GM10847 (cell line): ENCODE measurements around the gene SRL.

Experiments used
- POLR2A ChIP-seq: IDR thresholded peaks from 2 replicates; pipeline ENCODE4 v1.6.1; 2011; ENCODE audit not compliant: insufficient read length; ENCODE audit errors: extremely low read depth

SRL gene

GRCh38 chr16:4265676-4266075, 23.8 kb upstream of the SRL start:
- TF ChIP-seq POLR2A = no peak

DNA sequence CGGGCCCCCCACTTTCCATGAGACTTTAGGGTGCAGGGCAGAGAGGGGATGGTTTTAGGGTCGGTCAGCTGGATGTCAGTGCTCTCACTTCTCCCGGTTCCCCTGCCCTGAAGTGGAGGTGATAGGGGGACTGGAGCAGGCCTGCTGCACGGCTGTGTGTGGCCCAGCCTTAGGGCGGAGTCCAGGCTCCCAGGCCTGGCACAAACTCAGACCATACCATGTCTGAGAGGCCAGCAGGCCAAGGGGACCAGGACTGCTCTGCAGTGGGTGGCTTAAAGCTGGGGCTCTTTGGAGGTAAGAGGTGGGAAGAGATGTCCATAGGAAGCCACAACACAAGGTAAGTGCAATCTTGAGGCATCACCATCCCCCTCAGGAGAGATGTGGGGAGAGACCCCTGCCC, 22.7 kb upstream of the SRL start:
- no peak for TF ChIP-seq POLR2A

DNA sequence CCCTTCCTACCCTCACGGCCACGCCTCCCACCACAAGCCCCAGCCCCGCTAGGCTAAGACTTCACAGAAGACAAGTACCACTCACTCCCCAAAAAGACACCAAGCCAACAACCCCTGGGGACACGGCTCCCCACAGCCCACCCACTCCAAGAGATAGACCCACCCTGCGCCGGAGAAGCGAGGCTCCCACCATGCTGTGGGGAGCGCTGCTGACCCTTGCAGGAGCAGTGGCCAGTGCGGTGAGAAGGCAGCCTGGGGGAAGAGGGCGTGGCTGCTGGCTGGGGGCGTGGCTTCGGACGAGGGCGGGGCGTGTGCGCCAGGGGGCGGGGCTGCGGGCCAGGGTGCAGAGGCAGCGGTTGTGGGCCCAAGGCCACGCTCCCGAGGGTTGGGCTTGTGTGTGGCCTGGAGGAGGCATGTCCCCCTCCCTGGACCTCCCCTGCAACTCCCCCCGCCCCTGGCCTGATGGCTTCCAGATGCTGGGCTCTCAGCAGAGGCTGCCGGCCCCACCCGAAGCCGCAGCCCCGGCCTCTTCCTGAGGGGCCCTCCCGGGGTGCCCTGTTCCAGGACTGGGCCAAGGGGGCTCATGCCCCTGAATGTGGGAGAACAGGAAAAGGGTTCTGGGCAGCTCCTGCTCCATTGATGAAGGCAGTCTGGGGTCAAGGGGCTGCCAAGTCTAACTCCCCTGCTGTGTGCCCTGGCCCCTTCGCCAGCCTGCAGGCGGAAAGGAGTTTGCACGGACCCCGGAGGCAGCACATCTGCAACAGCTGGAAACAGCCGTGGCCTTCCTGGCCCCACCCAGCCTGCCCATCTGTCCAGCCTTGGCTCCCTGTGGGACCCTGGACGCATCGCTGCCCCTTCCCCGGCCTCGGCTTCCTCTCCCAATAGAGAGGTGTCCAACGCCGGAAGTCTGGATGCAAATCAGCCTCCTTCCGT, 21.9 kb upstream of the SRL start:
- no peak for TF ChIP-seq POLR2A

GRCh38 chr16:4262303-4262835, 20.5 kb upstream of the SRL start:
- TF ChIP-seq POLR2A = no peak

DNA sequence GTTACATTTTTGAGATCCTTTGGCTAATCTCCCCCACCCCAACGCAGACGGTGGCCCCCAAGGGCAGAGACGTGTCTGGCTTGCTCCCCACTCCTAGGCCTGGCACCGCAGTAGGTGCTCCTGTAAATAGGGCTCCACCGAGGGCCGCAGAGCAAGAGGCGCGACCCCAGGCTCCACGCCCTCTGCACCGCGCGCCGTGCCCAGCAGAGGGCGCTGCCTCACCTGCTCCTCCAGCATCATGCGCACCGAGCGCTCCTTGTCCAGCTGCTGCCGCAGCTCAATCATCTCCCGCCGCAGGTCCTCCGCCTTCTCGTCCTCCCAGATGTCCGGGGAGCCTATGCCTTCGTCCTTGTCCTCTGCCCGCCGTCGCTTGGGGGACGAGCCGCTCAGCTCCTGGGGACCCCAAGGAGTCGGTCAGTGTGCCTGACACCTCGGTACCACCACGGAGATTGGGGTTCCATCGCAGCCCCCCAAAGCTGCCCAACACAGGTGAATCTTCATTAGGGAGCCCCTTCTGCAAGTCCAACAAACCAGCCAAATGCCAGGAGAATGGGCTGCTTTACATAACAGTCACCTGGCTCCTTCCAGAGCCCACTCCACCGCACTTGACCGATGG, 19.8 kb upstream of the SRL start:
- no peak for TF ChIP-seq POLR2A

GRCh38 chr16:4260360-4260759, 18.5 kb upstream of the SRL start:
- no peak for TF ChIP-seq POLR2A

DNA sequence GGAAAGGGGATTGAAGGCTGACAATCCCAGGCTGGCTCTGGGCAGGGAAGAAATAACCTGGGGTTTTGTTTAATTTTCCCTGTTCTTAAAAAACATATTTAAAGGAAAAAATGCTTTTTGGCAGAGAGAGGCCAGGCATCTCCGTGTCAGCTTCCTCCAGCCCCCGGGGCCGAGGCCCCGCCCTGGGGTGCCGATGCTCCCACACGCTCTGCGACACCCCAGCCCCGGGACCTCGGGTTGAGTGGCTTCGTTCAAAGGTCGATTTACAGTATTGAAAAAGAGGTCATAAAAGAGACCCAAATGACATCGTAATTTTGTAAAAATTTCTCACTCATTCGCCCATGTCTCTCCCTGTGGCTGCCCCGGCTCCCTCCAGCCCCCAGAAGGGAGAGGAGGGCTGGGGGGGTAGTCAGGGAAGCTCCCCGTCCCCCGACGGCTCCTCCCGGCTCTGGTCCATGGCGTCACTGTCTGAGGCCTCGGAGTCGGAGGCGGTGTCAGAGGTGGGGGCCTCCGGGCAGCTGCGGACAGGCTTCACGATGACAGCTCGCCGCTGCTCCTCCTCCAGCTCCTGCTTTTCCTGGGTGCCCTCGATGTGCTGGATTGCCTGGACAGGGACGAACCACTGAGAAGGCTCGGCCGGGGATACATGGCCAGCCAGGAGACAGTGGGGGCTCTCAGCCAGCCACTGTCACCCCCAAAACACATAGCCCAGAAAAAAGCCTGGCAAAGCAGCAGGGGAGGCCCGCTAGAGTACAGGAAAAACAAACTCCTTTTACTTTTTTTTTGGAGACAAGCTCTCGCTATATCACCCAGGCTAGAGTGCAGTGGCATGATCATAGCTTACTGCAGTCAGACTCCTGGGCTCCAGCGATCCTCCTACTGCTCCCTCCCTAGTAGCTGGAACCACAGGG, 16.0 kb upstream of the SRL start:
- no peak for TF ChIP-seq POLR2A

DNA sequence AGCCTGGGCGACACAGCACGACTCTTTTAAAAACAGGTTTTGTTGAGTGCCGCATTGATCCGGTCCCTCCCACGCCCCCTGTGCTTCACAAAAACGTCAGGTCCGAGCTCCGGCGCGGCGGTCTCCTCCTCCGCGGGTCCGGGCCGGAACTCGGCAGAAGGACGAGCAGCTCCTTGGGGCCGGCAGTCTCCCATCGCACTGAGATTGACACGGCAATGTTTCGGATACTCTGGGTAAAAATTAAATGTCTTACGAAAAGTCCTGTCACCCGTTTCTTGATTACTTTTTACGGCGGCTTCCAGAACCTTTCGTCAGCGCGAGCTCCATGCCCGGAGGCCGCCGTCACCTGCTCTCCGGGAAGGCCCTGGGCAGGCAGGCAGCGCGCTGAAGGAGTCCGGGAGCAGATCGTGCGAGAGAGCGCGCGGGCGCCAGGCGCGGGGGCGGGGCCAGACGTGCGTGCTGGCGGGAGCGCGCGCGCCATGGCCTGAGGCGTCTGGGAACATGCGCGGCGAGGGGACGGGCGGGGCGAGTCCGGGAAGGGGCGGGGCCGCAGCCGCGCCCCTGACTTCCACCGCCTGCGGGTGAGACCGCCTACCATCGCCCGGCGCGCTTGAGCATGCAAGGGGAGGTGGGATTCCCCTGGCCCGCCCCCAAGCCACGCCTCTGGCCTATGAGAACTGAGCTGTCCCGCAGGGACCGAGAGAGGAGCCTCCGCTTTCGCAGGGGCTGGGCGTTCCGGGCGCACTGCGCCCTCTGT, 11.7 kb upstream of the SRL start:
- TF ChIP-seq POLR2A = peak; percentile 94

- TF ChIP-seq POLR2A = no peak
These were observed 7.8 kb upstream of the SRL start for GRCh38 chr16:4249530-4250308.

- no peak for TF ChIP-seq POLR2A
These were observed 5.5 kb upstream of the SRL start for GRCh38 chr16:4247460-4247784.

- no peak for TF ChIP-seq POLR2A
These were observed 5.0 kb upstream of the SRL start for GRCh38 chr16:4246777-4247459.

DNA sequence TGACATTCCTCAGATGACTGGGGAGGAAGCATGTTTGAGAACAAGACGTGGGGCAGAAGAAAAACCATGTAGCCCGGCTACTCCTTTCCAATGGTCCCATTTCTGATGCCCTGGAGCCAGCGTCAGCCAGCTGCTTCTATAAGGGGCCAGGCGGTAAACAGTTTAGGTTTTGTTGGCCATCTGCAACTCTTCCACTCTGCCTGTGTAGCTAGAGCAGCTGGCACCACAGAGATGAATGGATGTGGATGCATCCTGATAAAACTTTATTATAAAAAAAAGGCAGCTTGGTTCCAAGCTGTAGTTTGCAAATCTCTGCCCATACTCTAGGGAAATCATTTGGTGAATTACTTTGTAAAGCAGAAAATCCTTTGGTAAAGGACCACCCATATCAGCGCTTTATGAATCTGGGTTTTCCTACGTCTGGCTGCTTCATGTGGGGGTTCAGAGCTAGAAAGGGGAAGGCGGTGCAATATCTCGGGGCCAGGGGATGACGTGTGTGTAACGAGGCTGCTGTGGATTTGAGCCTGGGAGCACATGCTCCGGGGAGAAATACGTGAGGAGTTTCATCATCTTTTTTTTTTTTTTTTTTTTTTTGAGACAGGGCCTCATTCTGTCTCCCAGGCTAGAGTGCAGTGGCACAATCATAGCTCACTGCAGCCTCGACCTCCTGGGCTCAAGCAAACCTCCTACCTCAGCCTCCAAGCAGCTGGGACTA, 3.4 kb upstream of the SRL start:
- no peak for TF ChIP-seq POLR2A

- TF ChIP-seq POLR2A = no peak
These were observed 2.6 kb upstream of the SRL start for GRCh38 chr16:4244254-4245076.
